Activated naive CD4-positive, alpha-beta T cell treated with anti-CD3 and anti-CD28 coated beads, Interleukin-2, amount 50 U/mL, for 24 hours (primary cell): ENCODE results near the gene MAPK12.
A peak's percentile ranks its signal among the peaks of the same experiment; 100 is the strongest.

Experiments used
- H3K27ac Mint-ChIP-seq: one replicate; pipeline ENCODE4 v1.8.0; 2021; ENCODE audit warnings: mild to moderate bottlenecking, mixed read lengths
- H3K27me3 Mint-ChIP-seq: one replicate; pipeline ENCODE4 v1.8.0; 2021; ENCODE audit warnings: mixed read lengths
- H3K36me3 Mint-ChIP-seq: one replicate; pipeline ENCODE4 v1.8.0; 2021; ENCODE audit warnings: mixed read lengths
- H3K4me1 Mint-ChIP-seq: one replicate; pipeline ENCODE4 v1.8.0; 2021; ENCODE audit warnings: mixed read lengths
- H3K4me3 Mint-ChIP-seq: one replicate; pipeline ENCODE4 v1.8.0; 2021; ENCODE audit warnings: mild to moderate bottlenecking, mixed read lengths
- H3K9me3 Mint-ChIP-seq: one replicate; pipeline ENCODE4 v1.8.0; 2021; ENCODE audit warnings: mixed read lengths

The MAPK12 gene

GRCh38 chr22:50261615-50262459 lies at the start of gene MAPK12:
Gene MAPK12 (minus strand): TSS chr22:50261683. CDS start chr22:50261509, 174 bp downstream.
- no peaks in the 10 kb centered on the region for H3K9me3 Mint-ChIP-seq
- peaks cover 6% of the 10 kb centered on the region for H3K4me1 Mint-ChIP-seq
- no peaks in the 10 kb centered on the region for H3K36me3 Mint-ChIP-seq
- peak within 1 kb of the TSS; percentile 46 for H3K27ac Mint-ChIP-seq
- H3K27me3 Mint-ChIP-seq: peaks cover 9% of the 10 kb centered on the region
- peak within 1 kb of the TSS; percentile 51 for H3K4me3 Mint-ChIP-seq

- Mint-ChIP-seq H3K27me3 (peaks cover 1% of the 10 kb centered on the region), H3K36me3 (no peaks in the 10 kb centered on the region), H3K4me3 (no peak overlapping the region), H3K4me1 (peaks cover 20% of the 10 kb centered on the region), H3K27ac (no peak overlapping the region), H3K9me3 (no peaks in the 10 kb centered on the region)
Measured at GRCh38 chr22:50310949-50311444, 49.5 kb upstream of the MAPK12 start.

GRCh38 chr22:50310031-50310722 lies 48.7 kb upstream of the MAPK12 start:
- H3K9me3 Mint-ChIP-seq: no peaks in the 10 kb centered on the region
- H3K4me1 Mint-ChIP-seq: peaks cover 17% of the 10 kb centered on the region
- no peak overlapping the region for H3K27ac Mint-ChIP-seq
- H3K36me3 Mint-ChIP-seq: no peaks in the 10 kb centered on the region
- peaks cover 3% of the 10 kb centered on the region for H3K27me3 Mint-ChIP-seq
- no peak overlapping the region for H3K4me3 Mint-ChIP-seq

GRCh38 chr22:50309601-50309991 lies 48.1 kb upstream of the MAPK12 start:
- Mint-ChIP-seq H3K36me3 (no peaks in the 10 kb centered on the region), H3K27ac (no peak overlapping the region), H3K9me3 (no peaks in the 10 kb centered on the region), H3K4me1 (peaks cover 16% of the 10 kb centered on the region), H3K4me3 (no peak overlapping the region), H3K27me3 (peaks cover 3% of the 10 kb centered on the region)

- Mint-ChIP-seq H3K36me3 (no peaks in the 10 kb centered on the region), H3K4me3 (no peak overlapping the region), H3K27ac (no peak overlapping the region), H3K27me3 (peaks cover 5% of the 10 kb centered on the region), H3K4me1 (peaks cover 11% of the 10 kb centered on the region), H3K9me3 (no peaks in the 10 kb centered on the region)
Measured at GRCh38 chr22:50308986-50309600, 47.6 kb upstream of the MAPK12 start.

- Mint-ChIP-seq H3K27me3 (peaks cover 5% of the 10 kb centered on the region), H3K4me1 (peaks cover 6% of the 10 kb centered on the region), H3K36me3 (no peaks in the 10 kb centered on the region), H3K4me3 (no peak overlapping the region), H3K9me3 (no peaks in the 10 kb centered on the region), H3K27ac (no peak overlapping the region)
Measured at GRCh38 chr22:50308597-50308935, 47.1 kb upstream of the MAPK12 start.

- Mint-ChIP-seq H3K9me3 (no peaks in the 10 kb centered on the region), H3K4me3 (no peak overlapping the region), H3K4me1 (peaks cover 6% of the 10 kb centered on the region), H3K36me3 (no peaks in the 10 kb centered on the region), H3K27me3 (peaks cover 5% of the 10 kb centered on the region), H3K27ac (no peak overlapping the region)
Measured at GRCh38 chr22:50307890-50308596, 46.6 kb upstream of the MAPK12 start.

GRCh38 chr22:50306753-50307749 lies 45.6 kb upstream of the MAPK12 start, which contains the start of gene PLXNB2:
Gene PLXNB2 (minus strand): TSS chr22:50307646. CDS start chr22:50290584, 17,062 bp downstream.
- no peak within 1 kb of the TSS for H3K4me3 Mint-ChIP-seq
- H3K27me3 Mint-ChIP-seq: peaks cover 5% of the 10 kb centered on the region
- H3K27ac Mint-ChIP-seq: no peak within 1 kb of the TSS

GRCh38 chr22:50305923-50306566 lies 44.6 kb upstream of the MAPK12 start:
- H3K4me3 Mint-ChIP-seq: no peak overlapping the region
- H3K4me1 Mint-ChIP-seq: peaks cover 6% of the 10 kb centered on the region
- no peaks in the 10 kb centered on the region for H3K9me3 Mint-ChIP-seq
- H3K36me3 Mint-ChIP-seq: no peaks in the 10 kb centered on the region
- H3K27ac Mint-ChIP-seq: no peak overlapping the region
- H3K27me3 Mint-ChIP-seq: peaks cover 5% of the 10 kb centered on the region

More at GRCh38 chr22:50306753-50307749, 45.6 kb upstream of the MAPK12 start, which contains the start of gene PLXNB2:
- H3K4me1 Mint-ChIP-seq: peaks cover 6% of the 10 kb centered on the region
- no peaks in the 10 kb centered on the region for H3K36me3 Mint-ChIP-seq
- no peaks in the 10 kb centered on the region for H3K9me3 Mint-ChIP-seq

- H3K4me1 Mint-ChIP-seq: peaks cover 6% of the 10 kb centered on the region
- H3K36me3 Mint-ChIP-seq: no peaks in the 10 kb centered on the region
- H3K4me3 Mint-ChIP-seq: no peak overlapping the region
- no peak overlapping the region for H3K27ac Mint-ChIP-seq
- no peaks in the 10 kb centered on the region for H3K9me3 Mint-ChIP-seq
- H3K27me3 Mint-ChIP-seq: peaks cover 5% of the 10 kb centered on the region
Measured at GRCh38 chr22:50305393-50305922, 44.0 kb upstream of the MAPK12 start.

- H3K36me3 Mint-ChIP-seq: no peaks in the 10 kb centered on the region
- H3K27me3 Mint-ChIP-seq: peaks cover 5% of the 10 kb centered on the region
- no peaks in the 10 kb centered on the region for H3K9me3 Mint-ChIP-seq
- no peak overlapping the region for H3K27ac Mint-ChIP-seq
- no peak overlapping the region for H3K4me3 Mint-ChIP-seq
- peaks cover 6% of the 10 kb centered on the region for H3K4me1 Mint-ChIP-seq
Measured at GRCh38 chr22:50304528-50305392, 43.3 kb upstream of the MAPK12 start.

- no peak overlapping the region for H3K4me3 Mint-ChIP-seq
- peaks cover 5% of the 10 kb centered on the region for H3K27me3 Mint-ChIP-seq
- peaks cover 6% of the 10 kb centered on the region for H3K4me1 Mint-ChIP-seq
- no peaks in the 10 kb centered on the region for H3K9me3 Mint-ChIP-seq
- H3K27ac Mint-ChIP-seq: no peak overlapping the region
- H3K36me3 Mint-ChIP-seq: no peaks in the 10 kb centered on the region
Measured at GRCh38 chr22:50303848-50304527, 42.5 kb upstream of the MAPK12 start.

- H3K9me3 Mint-ChIP-seq: no peaks in the 10 kb centered on the region
- no peak overlapping the region for H3K27ac Mint-ChIP-seq
- peaks cover 6% of the 10 kb centered on the region for H3K4me1 Mint-ChIP-seq
- no peak overlapping the region for H3K4me3 Mint-ChIP-seq
- peaks cover 5% of the 10 kb centered on the region for H3K27me3 Mint-ChIP-seq
- H3K36me3 Mint-ChIP-seq: no peaks in the 10 kb centered on the region
Measured at GRCh38 chr22:50303515-50303847, 42.0 kb upstream of the MAPK12 start.
